ENCODE data around the gene AMFR.

Gene AMFR

GRCh38 chr16:56345406-56346050 is 79.8 kb downstream of the AMFR start:
- no peak for DNase-seq

- no peak for DNase-seq
Measured at GRCh38 chr16:56344518-56345405, 80.6 kb downstream of the AMFR start.

- no peak for DNase-seq
Measured at GRCh38 chr16:56343661-56344517, 81.5 kb downstream of the AMFR start.

- no peak for DNase-seq
Measured at GRCh38 chr16:56341656-56342399, 83.5 kb downstream of the AMFR start.

GRCh38 chr16:56340864-56341365 is 84.4 kb downstream of the AMFR start:
- no peak for DNase-seq

- DNase-seq: no peak
Measured at GRCh38 chr16:56340416-56340815, 84.9 kb downstream of the AMFR start.

GRCh38 chr16:56339431-56340195 is 85.7 kb downstream of the AMFR start:
- no peak for DNase-seq

GRCh38 chr16:56338566-56339318 is 86.6 kb downstream of the AMFR start:
- DNase-seq: no peak

GRCh38 chr16:56337858-56338325 is 87.5 kb downstream of the AMFR start:
- no peak for DNase-seq

GRCh38 chr16:56337131-56337857 is 88.1 kb downstream of the AMFR start:
- no peak for DNase-seq

- DNase-seq: no peak
Measured at GRCh38 chr16:56336711-56337110, 88.6 kb downstream of the AMFR start.

GRCh38 chr16:56336071-56336688 is 89.2 kb downstream of the AMFR start:
- no peak for DNase-seq

- no peak for DNase-seq
Measured at GRCh38 chr16:56334761-56335160, 90.6 kb downstream of the AMFR start.

- DNase-seq: no peak
Measured at GRCh38 chr16:56332464-56333079, 92.8 kb downstream of the AMFR start.

- DNase-seq: no peak
Measured at GRCh38 chr16:56331915-56332314, 93.4 kb downstream of the AMFR start.

GRCh38 chr16:56331399-56331798 is 93.9 kb downstream of the AMFR start:
- DNase-seq: no peak

GRCh38 chr16:56330476-56330875 is 94.9 kb downstream of the AMFR start:
- no peak for DNase-seq

GRCh38 chr16:56329887-56330286 is 95.5 kb downstream of the AMFR start:
- DNase-seq: no peak
